HL-60 (cell line): Measurements from ENCODE around the gene PCED1B.

Source experiments
- DNase-seq, 2 experiments: peaks; one replicate each; pipeline ENCODE4 v3.0.0-alpha.2; 2010 to 2020; ENCODE audit warnings: low read depth in 1 of 2, low spot score in 1 of 2
- H3K27ac ChIP-seq: fragments of 250-450 bp; sonication (Bioruptor Pico); replicated peaks from 2 replicates; pipeline ENCODE4 v1.5.1; 2020; ENCODE audit warnings: mild to moderate bottlenecking, moderate library complexity
- H3K27me3 ChIP-seq: fragments of 250-450 bp; sonication (Bioruptor Pico); 2 replicates; pipeline ENCODE4 v1.5.1; 2021; ENCODE audit warnings: mild to moderate bottlenecking, moderate library complexity; ENCODE audit not compliant: insufficient read depth, poor library complexity, severe bottlenecking
- H3K4me3 ChIP-seq: replicated peaks from 2 replicates; pipeline ENCODE4 v1.5.1; 2011; ENCODE audit warnings: mild to moderate bottlenecking, control low read depth, low read length; ENCODE audit not compliant: insufficient read depth
- CTCF ChIP-seq: IDR thresholded peaks from one replicate; pipeline ENCODE4 v1.5.1; 2011; ENCODE audit warnings: low read length, control low read depth, inconsistent platforms; ENCODE audit not compliant: insufficient read depth
- GABPA ChIP-seq: IDR thresholded peaks from 2 replicates; pipeline ENCODE4 v1.6.1; 2012; ENCODE audit warnings: low read depth
- POLR2AphosphoS5 ChIP-seq: IDR thresholded peaks from 2 replicates; pipeline ENCODE4 v1.6.1; 2012; ENCODE audit warnings: low read depth
- REST ChIP-seq: IDR thresholded peaks from 2 replicates; pipeline ENCODE4 v1.6.1; 2012; ENCODE audit warnings: low read depth; ENCODE audit not compliant: insufficient replicate concordance
- SPI1 ChIP-seq: IDR thresholded peaks from 2 replicates; pipeline ENCODE4 v1.6.1; 2012; ENCODE audit warnings: low read depth, mild to moderate bottlenecking, borderline replicate concordance

The PCED1B gene

GRCh38 chr12:47228802-47229201 lies 149.4 kb downstream of the PCED1B start:
- TF ChIP-seq REST (no peak), CTCF (no peak), GABPA (no peak), SPI1 (no peak), POLR2AphosphoS5 (no peak)
- Histone ChIP-seq H3K27me3 (no peaks in the 10 kb centered on the region), H3K27ac (no peak overlapping the region), H3K4me3 (no peak overlapping the region)
- DNase-seq, result no peak

GRCh38 chr12:47231456-47231855 lies 152.0 kb downstream of the PCED1B start:
- TF ChIP-seq SPI1 (no peak), REST (no peak), GABPA (no peak), CTCF (no peak), POLR2AphosphoS5 (no peak)
- Histone ChIP-seq H3K27me3 (no peaks in the 10 kb centered on the region), H3K27ac (no peak overlapping the region), H3K4me3 (no peak overlapping the region)
- DNase-seq, result no peak

GRCh38 chr12:47234576-47235141 lies 155.2 kb downstream of the PCED1B start:
- Histone ChIP-seq H3K4me3 (no peak overlapping the region), H3K27me3 (no peaks in the 10 kb centered on the region), H3K27ac (no peak overlapping the region)
- no peak for TF ChIP-seq GABPA
- TF ChIP-seq SPI1, result no peak
- no peak for TF ChIP-seq REST
- no peak for TF ChIP-seq POLR2AphosphoS5
- TF ChIP-seq CTCF, result no peak
- DNase-seq, result no peak
